Smooth muscle cell (in vitro differentiated cells): ENCODE data around the gene GRIA3. TPM values are rescaled to one million over a fixed set of nuclear protein-coding genes. Genes with fewer than 3 reads are reported as not detected.

Source experiments
- DNase-seq: peaks from one replicate; lab custom pipeline; 2025; ENCODE audit not compliant: unreplicated experiment; lab: John Stamatoyannopoulos, UW
- H2AFZ ChIP-seq: fragments of 200-600 bp; sonication (generic); 2 replicates; pipeline ENCODE4 v1.6.0; 2016; ENCODE audit warnings: antibody characterized with exemption, low read depth, mild to moderate bottlenecking
- H3F3A ChIP-seq: fragments of 200-600 bp; sonication (generic); 2 replicates; pipeline ENCODE4 v1.6.0; 2017; ENCODE audit warnings: antibody characterized with exemption, low read depth
- H3K27ac ChIP-seq: fragments of 200-600 bp; sonication (generic); 2 replicates; pipeline ENCODE4 v1.5.1; 2016; ENCODE audit warnings: low read depth, mild to moderate bottlenecking
- H3K27me3 ChIP-seq: fragments of 200-600 bp; sonication (generic); 2 replicates; pipeline ENCODE4 v1.6.1; 2016; ENCODE audit warnings: low read depth, mild to moderate bottlenecking
- H3K36me3 ChIP-seq: fragments of 200-600 bp; sonication (generic); 2 replicates; pipeline ENCODE4 v1.5.1; 2016; ENCODE audit warnings: low read depth
- H3K4me1 ChIP-seq: fragments of 200-600 bp; sonication (generic); 2 replicates; pipeline ENCODE4 v1.5.1; 2016; ENCODE audit warnings: low read depth
- H3K4me2 ChIP-seq: fragments of 200-600 bp; sonication (generic); 2 replicates; pipeline ENCODE4 v1.6.0; 2016; ENCODE audit warnings: mild to moderate bottlenecking
- H3K4me3 ChIP-seq: fragments of 200-600 bp; sonication (generic); 2 replicates; pipeline ENCODE4 v1.5.1; 2016; ENCODE audit warnings: mild to moderate bottlenecking
- H3K79me2 ChIP-seq: fragments of 200-600 bp; sonication (generic); 2 replicates; pipeline ENCODE4 v1.6.0; 2016; ENCODE audit warnings: low read depth, mild to moderate bottlenecking
- H3K9ac ChIP-seq: fragments of 200-600 bp; sonication (generic); 2 replicates; pipeline ENCODE4 v1.6.0; 2016; ENCODE audit warnings: low read depth
- H3K9me3 ChIP-seq: fragments of 200-600 bp; sonication (generic); replicated peaks from 2 replicates; pipeline ENCODE4 v1.5.1; 2016; ENCODE audit warnings: low read depth
- H4K20me1 ChIP-seq: fragments of 200-600 bp; sonication (generic); 2 replicates; pipeline ENCODE4 v1.6.0; 2016; ENCODE audit warnings: low read depth
- WGBS: methylation state at CpG from one replicate; pipeline ENCODE4 v1.1.7; 2016; ENCODE audit warnings: low lambda C conversion rate; 5-methylcytosine and 5-hydroxymethylcytosine counted together
- polyA plus RNA-seq: library from polyadenylated mRNA; unstranded; fragments of >200 nt; fragmentation: Nextera tagmentation; extraction: Ambion mirVana; gene quantifications from 2 replicates; pipeline ENCODE4 v1.2.1, GENCODE V29; 2016
- total RNA-seq: library from RNA; depleted of rRNA; stranded (reverse); fragments of >200 nt; gene quantifications from 2 replicates; pipeline ENCODE4 v1.2.3, GENCODE V29; 2014
- TF ChIP-seq, protein P1 (sequence below): fragments of 200-600 bp; sonication (generic); IDR thresholded peaks from 2 replicates; pipeline ENCODE4 v1.5.1; 2017; ENCODE audit warnings: borderline replicate concordance, mild to moderate bottlenecking, antibody characterized with exemption; ENCODE audit not compliant: insufficient read depth, poor library complexity, severe bottlenecking

GRIA3 gene
- total and polyA plus RNA-seq, 2 experiments from 2014 or later = 7.2 to 12.7 TPM

- H3K79me2 ChIP-seq = no peaks in the 10 kb centered on the region
- WGBS = 69% methylated on average over 7 of the region's 7 CpGs
These were observed 154.0 kb downstream of the GRIA3 start for GRCh38 chrX:123337886-123338639.

GRCh38 chrX:123339221-123339905, 155.3 kb downstream of the GRIA3 start:
- no peaks in the 10 kb centered on the region for H3K36me3 ChIP-seq
- no peak for DNase-seq
- no peaks in the 10 kb centered on the region for H3K79me2 ChIP-seq
- H3K27ac ChIP-seq = peak overlapping the region; percentile 75
- 40% methylated on average over 4 of the region's 4 CpGs for WGBS
- H4K20me1 ChIP-seq = no peaks in the 10 kb centered on the region
- no peaks in the 10 kb centered on the region for H3F3A ChIP-seq
- no peak overlapping the region for H2AFZ ChIP-seq
- no peaks in the 10 kb centered on the region for H3K27me3 ChIP-seq
- H3K4me2 ChIP-seq = peak overlapping the region; percentile 15
- H3K9ac ChIP-seq = no peak overlapping the region
- no peaks in the 10 kb centered on the region for H3K9me3 ChIP-seq
- TF ChIP-seq, protein P1, sequence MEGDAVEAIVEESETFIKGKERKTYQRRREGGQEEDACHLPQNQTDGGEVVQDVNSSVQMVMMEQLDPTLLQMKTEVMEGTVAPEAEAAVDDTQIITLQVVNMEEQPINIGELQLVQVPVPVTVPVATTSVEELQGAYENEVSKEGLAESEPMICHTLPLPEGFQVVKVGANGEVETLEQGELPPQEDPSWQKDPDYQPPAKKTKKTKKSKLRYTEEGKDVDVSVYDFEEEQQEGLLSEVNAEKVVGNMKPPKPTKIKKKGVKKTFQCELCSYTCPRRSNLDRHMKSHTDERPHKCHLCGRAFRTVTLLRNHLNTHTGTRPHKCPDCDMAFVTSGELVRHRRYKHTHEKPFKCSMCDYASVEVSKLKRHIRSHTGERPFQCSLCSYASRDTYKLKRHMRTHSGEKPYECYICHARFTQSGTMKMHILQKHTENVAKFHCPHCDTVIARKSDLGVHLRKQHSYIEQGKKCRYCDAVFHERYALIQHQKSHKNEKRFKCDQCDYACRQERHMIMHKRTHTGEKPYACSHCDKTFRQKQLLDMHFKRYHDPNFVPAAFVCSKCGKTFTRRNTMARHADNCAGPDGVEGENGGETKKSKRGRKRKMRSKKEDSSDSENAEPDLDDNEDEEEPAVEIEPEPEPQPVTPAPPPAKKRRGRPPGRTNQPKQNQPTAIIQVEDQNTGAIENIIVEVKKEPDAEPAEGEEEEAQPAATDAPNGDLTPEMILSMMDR = no peak
- H3K4me1 ChIP-seq = peaks cover 10% of the 10 kb centered on the region
- H3K4me3 ChIP-seq = no peak overlapping the region

More at GRCh38 chrX:123337886-123338639, 154.0 kb downstream of the GRIA3 start:
- Histone ChIP-seq H3K27me3 (no peaks in the 10 kb centered on the region), H3K4me3 (no peak overlapping the region), H3K36me3 (no peaks in the 10 kb centered on the region), H3K9me3 (no peaks in the 10 kb centered on the region), H3K9ac (no peak overlapping the region), H3F3A (no peaks in the 10 kb centered on the region), H3K27ac (peak overlapping the region; percentile 75), H2AFZ (no peak overlapping the region), H3K4me2 (no peak overlapping the region), H4K20me1 (no peaks in the 10 kb centered on the region), H3K4me1 (peaks cover 10% of the 10 kb centered on the region)
- DNase-seq = no peak
- TF ChIP-seq, protein P1 = no peak

- Histone ChIP-seq H3F3A (no peaks in the 10 kb centered on the region), H3K36me3 (no peaks in the 10 kb centered on the region), H3K4me3 (no peak overlapping the region), H3K9me3 (no peaks in the 10 kb centered on the region), H3K9ac (no peak overlapping the region), H3K4me1 (peaks cover 10% of the 10 kb centered on the region), H4K20me1 (no peaks in the 10 kb centered on the region), H3K27me3 (no peaks in the 10 kb centered on the region), H3K79me2 (no peaks in the 10 kb centered on the region), H2AFZ (no peak overlapping the region), H3K4me2 (no peak overlapping the region), H3K27ac (peak overlapping the region; percentile 75)
- TF ChIP-seq, protein P1 = no peak
- 31% methylated on average over 3 of the region's 3 CpGs for WGBS
- no peak for DNase-seq
These were observed 156.6 kb downstream of the GRIA3 start for GRCh38 chrX:123340696-123341095.

GRCh38 chrX:123348468-123348867, 164.4 kb downstream of the GRIA3 start:
- Histone ChIP-seq H3K4me2 (no peak overlapping the region), H3K79me2 (no peaks in the 10 kb centered on the region), H3K27me3 (no peaks in the 10 kb centered on the region), H3K36me3 (no peaks in the 10 kb centered on the region), H3K9ac (no peak overlapping the region), H3K9me3 (no peaks in the 10 kb centered on the region), H3F3A (no peaks in the 10 kb centered on the region), H4K20me1 (no peaks in the 10 kb centered on the region), H2AFZ (no peak overlapping the region), H3K27ac (no peak overlapping the region), H3K4me3 (no peak overlapping the region), H3K4me1 (no peaks in the 10 kb centered on the region)
- no peak for DNase-seq
- TF ChIP-seq, protein P1 = no peak
- 84% methylated on average over 1 of the region's 1 CpG for WGBS
